ENCODE data around the gene AGR2. TPM values are rescaled to one million over a fixed set of nuclear protein-coding genes. Genes with fewer than 3 reads are reported as not detected.

AGR2 gene
- total and polyA plus RNA-seq, 3 donors from 2014 or later: 0.16 to 1.5 TPM; not detected in 1

DNA sequence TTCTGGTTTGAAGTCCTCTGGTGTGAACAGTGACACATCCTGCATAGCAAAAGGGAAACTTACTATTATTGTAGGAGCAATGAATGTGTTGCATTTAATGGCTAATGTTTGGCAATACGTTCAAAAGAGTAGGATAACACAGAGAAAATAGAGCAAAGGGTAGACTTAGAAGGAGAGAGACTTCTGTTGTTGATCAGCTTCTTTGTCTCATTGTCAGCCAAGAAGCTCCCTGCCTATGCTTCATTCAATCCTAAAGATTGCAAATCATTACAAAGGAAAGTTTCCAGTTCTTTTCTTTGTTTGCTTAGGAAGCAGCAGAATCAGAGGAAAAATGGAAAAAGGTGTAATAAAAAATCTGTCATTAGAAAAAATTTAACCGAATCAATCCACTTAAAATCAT, 59.2 kb downstream of the AGR2 start:
- TF ChIP-seq, protein P1, sequence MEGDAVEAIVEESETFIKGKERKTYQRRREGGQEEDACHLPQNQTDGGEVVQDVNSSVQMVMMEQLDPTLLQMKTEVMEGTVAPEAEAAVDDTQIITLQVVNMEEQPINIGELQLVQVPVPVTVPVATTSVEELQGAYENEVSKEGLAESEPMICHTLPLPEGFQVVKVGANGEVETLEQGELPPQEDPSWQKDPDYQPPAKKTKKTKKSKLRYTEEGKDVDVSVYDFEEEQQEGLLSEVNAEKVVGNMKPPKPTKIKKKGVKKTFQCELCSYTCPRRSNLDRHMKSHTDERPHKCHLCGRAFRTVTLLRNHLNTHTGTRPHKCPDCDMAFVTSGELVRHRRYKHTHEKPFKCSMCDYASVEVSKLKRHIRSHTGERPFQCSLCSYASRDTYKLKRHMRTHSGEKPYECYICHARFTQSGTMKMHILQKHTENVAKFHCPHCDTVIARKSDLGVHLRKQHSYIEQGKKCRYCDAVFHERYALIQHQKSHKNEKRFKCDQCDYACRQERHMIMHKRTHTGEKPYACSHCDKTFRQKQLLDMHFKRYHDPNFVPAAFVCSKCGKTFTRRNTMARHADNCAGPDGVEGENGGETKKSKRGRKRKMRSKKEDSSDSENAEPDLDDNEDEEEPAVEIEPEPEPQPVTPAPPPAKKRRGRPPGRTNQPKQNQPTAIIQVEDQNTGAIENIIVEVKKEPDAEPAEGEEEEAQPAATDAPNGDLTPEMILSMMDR (IDR thresholded peaks at IDR 0.05): no peak
- no peak for TF ChIP-seq POLR2A (IDR thresholded peaks at IDR 0.05)
- H3K27ac ChIP-seq: no peak overlapping the region
- H3K4me1 ChIP-seq: peaks cover 6% of the 10 kb centered on the region
- H3K4me3 ChIP-seq: no peak overlapping the region
- no peak for DNase-seq
- intact Hi-C loops (cut with DNase I; ENCODE audit: low total_unique reads): no loop called here
- 74 to 77% methylated on average over 2 of the region's 2 CpGs for WGBS, 2 donors
- H3K36me3 ChIP-seq (ENCODE audit: low read depth, missing control alignments): no peaks in the 10 kb centered on the region
- H3K9me3 ChIP-seq: no peaks in the 10 kb centered on the region
- no peaks in the 10 kb centered on the region for H3K27me3 ChIP-seq

DNA sequence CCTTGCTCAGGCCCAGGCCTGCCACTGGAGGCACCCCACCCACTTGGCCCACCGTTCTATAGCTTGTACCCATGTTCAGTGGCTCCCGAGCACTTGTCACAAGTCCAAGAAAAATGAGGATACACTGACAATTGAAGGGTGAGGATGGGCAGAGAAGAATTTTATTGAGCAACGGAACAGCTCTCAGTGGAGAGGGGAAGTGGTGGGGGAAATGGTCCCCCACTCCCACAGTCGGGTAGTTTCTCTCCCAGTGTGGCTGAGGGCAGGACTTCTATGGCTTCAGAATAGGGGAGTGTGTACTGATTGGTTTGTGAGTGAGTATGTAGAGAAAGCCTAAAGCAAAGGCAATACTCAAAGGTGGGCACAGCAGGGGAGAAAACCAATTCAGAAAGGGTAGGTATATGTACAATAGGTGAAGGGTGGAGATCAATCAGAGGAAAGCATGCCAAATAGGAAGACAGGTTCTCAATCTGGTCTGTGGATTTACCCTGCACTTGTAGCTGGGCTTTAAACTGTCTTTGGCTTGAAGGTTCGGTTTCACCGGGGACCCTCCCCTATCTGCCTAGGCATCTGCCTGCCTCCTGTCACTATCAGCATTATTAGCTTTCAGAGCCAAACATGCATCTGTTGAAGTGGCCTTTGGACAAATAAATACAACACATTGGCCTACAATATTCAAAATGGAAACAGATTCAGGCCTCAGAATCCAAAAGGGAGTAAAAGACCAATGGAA, 60.1 kb downstream of the AGR2 start:
- H3K4me3 ChIP-seq: no peak overlapping the region
- WGBS, 2 donors: 83 to 92% methylated on average over 6 of the region's 6 CpGs
- H3K27ac ChIP-seq: no peak overlapping the region
- H3K36me3 ChIP-seq (ENCODE audit: low read depth, missing control alignments): no peaks in the 10 kb centered on the region
- no peaks in the 10 kb centered on the region for H3K9me3 ChIP-seq
- intact Hi-C loops (cut with DNase I; ENCODE audit: low total_unique reads): no loop called here
- H3K27me3 ChIP-seq: no peaks in the 10 kb centered on the region
- TF ChIP-seq, protein P1 (IDR thresholded peaks at IDR 0.05): no peak
- TF ChIP-seq POLR2A (IDR thresholded peaks at IDR 0.05): no peak
- peaks cover 12% of the 10 kb centered on the region for H3K4me1 ChIP-seq
- no peak for DNase-seq

DNA sequence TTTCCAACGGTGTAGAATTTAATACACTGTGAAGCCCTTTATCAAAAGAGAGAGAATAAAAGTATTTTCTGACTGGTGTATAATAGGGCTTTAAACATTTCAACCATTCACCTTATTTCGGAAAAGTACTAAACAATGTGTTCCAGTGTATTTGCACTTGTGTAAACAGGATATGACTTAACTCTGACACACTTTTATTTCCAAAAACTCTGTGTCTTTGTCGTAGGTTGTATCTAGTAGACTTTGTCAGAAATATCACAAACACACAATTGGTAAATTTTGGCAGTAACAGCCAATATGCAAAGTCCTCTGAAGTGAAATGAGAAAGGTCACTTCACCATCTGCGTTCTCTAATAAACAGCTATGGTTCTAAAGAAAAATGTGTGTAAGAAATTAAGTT, 61.6 kb downstream of the AGR2 start:
- H3K27me3 ChIP-seq: no peaks in the 10 kb centered on the region
- whole genome bisulfite sequencing, 2 donors: 44 to 45% methylated on average over 4 of the region's 4 CpGs
- intact Hi-C loops (cut with DNase I; ENCODE audit: low total_unique reads): no loop called here
- DNase-seq: no peak
- H3K27ac ChIP-seq: peak overlapping the region; percentile 18
- TF ChIP-seq, protein P1 (IDR thresholded peaks at IDR 0.05): no peak
- TF ChIP-seq POLR2A (IDR thresholded peaks at IDR 0.05): no peak
- H3K36me3 ChIP-seq (ENCODE audit: low read depth, missing control alignments): no peaks in the 10 kb centered on the region
- H3K4me3 ChIP-seq: no peak overlapping the region
- peaks cover 12% of the 10 kb centered on the region for H3K4me1 ChIP-seq
- no peaks in the 10 kb centered on the region for H3K9me3 ChIP-seq

DNA sequence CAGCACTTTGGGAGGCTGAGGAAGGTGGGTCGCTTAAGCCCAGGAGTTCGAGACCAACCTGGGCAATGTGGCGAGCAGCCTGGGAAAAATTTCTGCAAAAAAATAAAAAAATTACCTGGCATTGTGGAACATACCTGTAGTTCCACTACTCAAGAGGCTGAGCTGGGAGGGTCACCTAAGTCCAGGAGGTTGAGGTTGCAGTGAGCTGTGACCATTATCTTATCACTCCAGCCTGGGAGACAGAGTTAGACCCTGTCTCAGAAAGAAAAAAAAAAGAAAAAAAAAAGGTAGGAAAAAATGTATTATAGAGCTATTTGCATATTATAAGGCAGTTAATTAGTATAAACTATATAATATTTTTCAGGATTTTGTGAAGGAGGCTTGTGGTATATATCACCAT, 62.3 kb downstream of the AGR2 start:
- no peaks in the 10 kb centered on the region for H3K36me3 ChIP-seq (ENCODE audit: low read depth, missing control alignments)
- no peak overlapping the region for H3K4me3 ChIP-seq
- WGBS, 2 donors: 97 to 100% methylated on average over 3 of the region's 3 CpGs
- no peak for DNase-seq
- no peak overlapping the region for H3K27ac ChIP-seq
- H3K9me3 ChIP-seq: no peaks in the 10 kb centered on the region
- intact Hi-C loops (cut with DNase I; ENCODE audit: low total_unique reads): no loop called here
- no peaks in the 10 kb centered on the region for H3K27me3 ChIP-seq
- peaks cover 12% of the 10 kb centered on the region for H3K4me1 ChIP-seq
- TF ChIP-seq, protein P1 (IDR thresholded peaks at IDR 0.05): no peak
- TF ChIP-seq POLR2A (IDR thresholded peaks at IDR 0.05): no peak

Other genes with a start within 250 kb of the AGR2 start
- 10 to 100 TPM; 13.4 to 17.0 TPM for gene ANKMY2, start 159.2 kb downstream of the AGR2 start, total RNA-seq
- gene ANKMY2, start 159.2 kb downstream of the AGR2 start, polyA plus RNA-seq (ENCODE audit: insufficient read depth, low read depth, low replicate concordance): 17.5 TPM
- gene BZW2, start 158.8 kb downstream of the AGR2 start, total RNA-seq: 10 to 100 TPM; 25.8 to 36.5 TPM
- 23.2 TPM for gene BZW2, start 158.8 kb downstream of the AGR2 start, polyA plus RNA-seq (ENCODE audit: insufficient read depth, low read depth, low replicate concordance)
- gene TSPAN13, start 51.2 kb downstream of the AGR2 start, total RNA-seq: 10 to 100 TPM; 10.6 to 13.0 TPM
- 10.0 TPM for gene TSPAN13, start 51.2 kb downstream of the AGR2 start, polyA plus RNA-seq (ENCODE audit: insufficient read depth, low read depth, low replicate concordance)
- not detected for gene AGR3, start 77.0 kb upstream of the AGR2 start, total RNA-seq
- gene AGR3, start 77.0 kb upstream of the AGR2 start, polyA plus RNA-seq (ENCODE audit: insufficient read depth, low read depth, low replicate concordance): 2.0 TPM